A673 (cell line): Measurements from ENCODE around the gene TAS2R1. TPM values are rescaled to one million over a fixed set of nuclear protein-coding genes. Genes with fewer than 3 reads are reported as not detected.

Source experiments
- BruUV-seq: library from RNA; stranded (reverse); fragments of 400-500 nt; replicated peaks from 2 replicates; lab custom pipeline; 2021; lab: Mats Ljungman, UMichigan
- CTCF ChIA-PET: fragments of 300-600 bp; sonication (Branson Sonifier 250); formaldehyde crosslinking; loops from one replicate; lab custom pipeline; 2022; ENCODE audit warnings: antibody characterized with exemption; lab: Charles Lee
- POLR2A ChIA-PET: fragments of 300-600 bp; sonication (Branson Sonifier 250); formaldehyde crosslinking; loops from one replicate; lab custom pipeline; 2022; ENCODE audit warnings: antibody characterized with exemption; ENCODE audit not compliant: low non-redundant PET; lab: Charles Lee
- DNase-seq: peaks from one replicate; pipeline ENCODE4 v3.0.0-alpha.2; 2015; ENCODE audit warnings: low spot score
- H3K27ac ChIP-seq: fragments of 200-600 bp; sonication (generic); 2 replicates; pipeline ENCODE4 v1.5.1; 2016; ENCODE audit warnings: mixed run types, low read depth, mild to moderate bottlenecking, mixed read lengths, antibody characterized with exemption, low read length; ENCODE audit not compliant: poor library complexity, severe bottlenecking
- H3K27me3 ChIP-seq: fragments of 200-600 bp; sonication (generic); replicated peaks from 2 replicates; pipeline ENCODE4 v1.6.1; 2017; ENCODE audit warnings: mixed run types, low read depth, mild to moderate bottlenecking, mixed read lengths, antibody characterized with exemption, low read length; ENCODE audit not compliant: insufficient read depth, poor library complexity
- H3K36me3 ChIP-seq: fragments of 200-600 bp; sonication (generic); 2 replicates; pipeline ENCODE4 v1.6.1; 2016; ENCODE audit warnings: mixed run types, mild to moderate bottlenecking, mixed read lengths, antibody characterized with exemption, low read length; ENCODE audit not compliant: insufficient read depth, poor library complexity, severe bottlenecking
- H3K4me1 ChIP-seq: fragments of 200-600 bp; sonication (generic); 2 replicates; pipeline ENCODE4 v1.6.1; 2017; ENCODE audit warnings: mixed run types, mild to moderate bottlenecking, mixed read lengths, antibody characterized with exemption, low read length; ENCODE audit not compliant: insufficient read depth, poor library complexity, severe bottlenecking
- H3K4me3 ChIP-seq: fragments of 200-600 bp; sonication (generic); 2 replicates; pipeline ENCODE4 v1.5.1; 2016; ENCODE audit warnings: low read depth, mixed run types, mild to moderate bottlenecking, mixed read lengths, low read length; ENCODE audit not compliant: poor library complexity, severe bottlenecking
- H3K9me3 ChIP-seq: fragments of 200-600 bp; sonication (generic); 2 replicates; pipeline ENCODE4 v1.6.1; 2016; ENCODE audit warnings: mixed run types, low read depth, mild to moderate bottlenecking, mixed read lengths, antibody characterized with exemption, low read length; ENCODE audit not compliant: poor library complexity, severe bottlenecking
- CTCF ChIP-seq: fragments of 300-800, 200-600 bp; sonication (generic); conservative IDR thresholded peaks from 2 replicates; pipeline ENCODE4 v1.5.1; 2017; ENCODE audit warnings: low read depth, mild to moderate bottlenecking, antibody characterized with exemption, low read length, moderate library complexity, mixed read lengths
- EZH2 ChIP-seq: fragments of 200-600 bp; sonication (generic); IDR thresholded peaks from 2 replicates; pipeline ENCODE4 v1.6.1; 2017; ENCODE audit warnings: borderline replicate concordance, low read depth, mild to moderate bottlenecking, mixed read lengths, antibody characterized with exemption, low read length; ENCODE audit not compliant: poor library complexity, severe bottlenecking
- intact Hi-C: fragments of 100-400 bp; cut with micrococcal nuclease; formaldehyde crosslinking; loops from one replicate; pipeline ENCODE4 v1.10.0; 2022; ENCODE audit not compliant: unreplicated experiment
- total RNA-seq: library from RNA; stranded (reverse); gene quantifications from 2 replicates; pipeline ENCODE4 v1.2.3, GENCODE V29; 2021

TAS2R1 gene
- total RNA-seq, 1 experiment from 2014 or later: not detected

- intact Hi-C loops: no loop called here
Observed at GRCh38 chr5:9653811-9654210, 23.7 kb upstream of the TAS2R1 start.

GRCh38 chr5:9653061-9653460, 22.9 kb upstream of the TAS2R1 start:
- DNase-seq: no peak
- intact Hi-C loops: no loop called here
- TF ChIP-seq CTCF (no peak), EZH2 (no peak)
- H3K9me3 ChIP-seq: no peaks in the 10 kb centered on the region
- ChIA-PET POLR2A (no interaction called here), CTCF (no interaction called here)
- H3K27ac ChIP-seq: no peak overlapping the region
- no peaks in the 10 kb centered on the region for H3K27me3 ChIP-seq
- H3K4me1 ChIP-seq: no peaks in the 10 kb centered on the region
- no peak overlapping the region for H3K4me3 ChIP-seq
- no peaks in the 10 kb centered on the region for H3K36me3 ChIP-seq
- BruUV-seq: no TSS peak

More at GRCh38 chr5:9653811-9654210, 23.7 kb upstream of the TAS2R1 start:
- no peaks in the 10 kb centered on the region for H3K4me1 ChIP-seq
- ChIA-PET POLR2A (no interaction called here), CTCF (no interaction called here)
- no peak for DNase-seq
- no TSS peak for BruUV-seq
- no peak overlapping the region for H3K4me3 ChIP-seq
- H3K27me3 ChIP-seq: no peaks in the 10 kb centered on the region
- TF ChIP-seq EZH2 (no peak), CTCF (no peak)
- no peaks in the 10 kb centered on the region for H3K9me3 ChIP-seq
- no peak overlapping the region for H3K27ac ChIP-seq
- H3K36me3 ChIP-seq: no peaks in the 10 kb centered on the region

- BruUV-seq: no TSS peak
- ChIA-PET POLR2A (no interaction called here), CTCF (no interaction called here)
- intact Hi-C loops: no loop called here
- Histone ChIP-seq H3K27ac (no peak overlapping the region), H3K36me3 (no peaks in the 10 kb centered on the region), H3K27me3 (no peaks in the 10 kb centered on the region), H3K4me3 (no peak overlapping the region), H3K4me1 (no peaks in the 10 kb centered on the region), H3K9me3 (no peaks in the 10 kb centered on the region)
- TF ChIP-seq CTCF (no peak), EZH2 (no peak)
- DNase-seq: no peak
Observed at GRCh38 chr5:9652295-9652694, 22.1 kb upstream of the TAS2R1 start.
